Esophagus muscularis mucosa (tissue), 4 donors: ENCODE measurements around the gene BDH1.

ENCODE experiments used
- CTCF ChIP-seq, 3 experiments: fragments of 200-600 bp in 2 of 3; fragments of 450-650 bp in 1 of 3; sonication (generic) in 2 of 3; IDR thresholded peaks; one replicate each; pipeline ENCODE4 v1.5.1; 2017 to 2019; ENCODE audit warnings: antibody characterized with exemption in 3 of 3, mild to moderate bottlenecking in 2 of 3, moderate library complexity in 1 of 3
- EP300 ChIP-seq: sonication (generic); formaldehyde crosslinking; IDR thresholded peaks from one replicate; pipeline ENCODE4 v1.6.1; 2017; ENCODE audit warnings: antibody characterized with exemption
- POLR2A ChIP-seq: fragments of 450-650 bp; IDR thresholded peaks from one replicate; pipeline ENCODE4 v1.6.1; 2017; ENCODE audit warnings: antibody characterized with exemption, moderate library complexity, mild to moderate bottlenecking, low read depth
- POLR2AphosphoS5 ChIP-seq, 2 donors: sonication (generic); formaldehyde crosslinking; IDR thresholded peaks; one replicate each; pipeline ENCODE4 v1.6.1; 2017; ENCODE audit warnings: antibody characterized with exemption in 2 of 2

DNA sequence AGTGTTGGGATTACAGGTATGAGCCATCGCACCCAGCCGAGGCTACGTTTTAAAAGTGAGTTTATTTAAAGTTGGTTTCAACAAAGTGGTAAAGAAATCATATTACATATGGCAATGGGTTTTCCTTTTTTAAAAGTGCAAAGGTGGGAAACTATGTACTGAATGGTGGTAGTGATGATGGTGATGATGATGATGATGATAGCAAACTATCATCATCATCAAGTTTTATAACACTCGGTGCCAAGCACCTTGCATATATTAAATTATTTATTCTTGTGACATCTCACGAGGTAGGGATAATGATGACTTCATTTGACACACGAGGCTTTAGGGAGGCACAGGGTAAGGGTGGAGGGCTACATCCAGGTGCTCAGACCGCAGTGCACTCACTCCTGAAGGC, 64.3 kb downstream of the BDH1 start:
- TF ChIP-seq CTCF (IDR thresholded peaks at IDR 0.05) (no peak), EP300 (no peak), POLR2AphosphoS5 (IDR thresholded peaks at IDR 0.05) (no peak), POLR2A (no peak)
